Neural cell (in vitro differentiated cells): ENCODE measurements around the gene SLC25A13.

Experiments used
- CTCF ChIP-seq: fragments of 450-650 bp; IDR thresholded peaks from 2 replicates; pipeline ENCODE4 v1.5.1; 2014; ENCODE audit warnings: antibody characterized with exemption, mild to moderate bottlenecking, moderate library complexity; ENCODE audit not compliant: poor library complexity, severe bottlenecking
- EP300 ChIP-seq: fragments of 450-650 bp; conservative IDR thresholded peaks from 2 replicates; pipeline ENCODE4 v1.6.1; 2014; ENCODE audit warnings: antibody characterized with exemption, mild to moderate bottlenecking, moderate library complexity; ENCODE audit not compliant: poor library complexity, severe bottlenecking
- EZH2 ChIP-seq: fragments of 200-600, 300-800 bp; shearing (Covaris generic), sonication (generic); IDR thresholded peaks from 2 replicates; pipeline ENCODE4 v1.6.1; 2014; ENCODE audit warnings: antibody characterized with exemption, low read length, borderline replicate concordance, mild to moderate bottlenecking; ENCODE audit not compliant: insufficient read depth, poor library complexity, severe bottlenecking
- POLR2AphosphoS5 ChIP-seq: IDR thresholded peaks from 2 replicates; pipeline ENCODE4 v1.6.1; 2012
- RAD21 ChIP-seq: fragments of 450-650 bp; conservative IDR thresholded peaks from 2 replicates; pipeline ENCODE4 v1.6.1; 2014; ENCODE audit warnings: antibody characterized with exemption, mild to moderate bottlenecking, moderate library complexity

- TF ChIP-seq POLR2AphosphoS5 (no peak), CTCF (no peak), RAD21 (no peak), EZH2 (no peak), EP300 (no peak)
Observed at GRCh38 chr7:96100737-96101136, 221.2 kb downstream of the SLC25A13 start.
